Naive thymus-derived CD4-positive, alpha-beta T cell (primary cell): ENCODE results near the gene DNPH1. TPM values are rescaled to one million over a fixed set of nuclear protein-coding genes. Genes with fewer than 3 reads are reported as not detected.

ENCODE experiments used
- ATAC-seq: fragments of 150-1000 bp; cut with Tn5 transposase; 2 replicates; pipeline ENCODE4 v1.10.0; 2021; ENCODE audit warnings: mild to moderate bottlenecking, moderate library complexity
- CTCF ChIA-PET: fragments of 350-600 bp; sonication (Branson Sonifier 250); formaldehyde crosslinking; loops from one replicate; lab custom pipeline; 2021; ENCODE audit warnings: antibody characterized with exemption; lab: Charles Lee
- POLR2A ChIA-PET: fragments of 350-600 bp; sonication (Branson Sonifier 250); formaldehyde crosslinking; loops from one replicate; lab custom pipeline; 2021; ENCODE audit warnings: antibody characterized with exemption, inconsistent platforms; lab: Charles Lee
- DNase-seq, 9 donors: peaks; one replicate each; pipeline versions ENCODE4 v3.0.0 to v3.0.0-alpha.2; 2020 to 2022; ENCODE audit warnings: mixed read lengths in 1 of 9
- H3K27ac ChIP-seq: one replicate; pipeline ENCODE4 v1.7.0; 2013; ENCODE audit warnings: mild to moderate bottlenecking, low read depth, low read length, moderate library complexity
- H3K27me3 ChIP-seq, 2 donors: one replicate each; pipeline ENCODE4 v1.7.0; 2013; ENCODE audit warnings: low read length in 2 of 2, mild to moderate bottlenecking in 2 of 2, moderate library complexity in 2 of 2; ENCODE audit not compliant: control insufficient read depth in 2 of 2, insufficient read depth in 2 of 2
- H3K36me3 ChIP-seq, 3 experiments: 1 replicate in 2 of 3; 2 replicates in 1 of 3; pipeline ENCODE4 v1.7.0; 2013; ENCODE audit warnings: low read length in 3 of 3, mild to moderate bottlenecking in 3 of 3, moderate library complexity in 1 of 3; ENCODE audit not compliant: insufficient read depth in 3 of 3, control insufficient read depth in 2 of 3
- H3K4me1 ChIP-seq, 2 donors: one replicate each; pipeline ENCODE4 v1.7.0; 2013; ENCODE audit warnings: low read length in 2 of 2, mild to moderate bottlenecking in 2 of 2, moderate library complexity in 1 of 2; ENCODE audit not compliant: control insufficient read depth in 2 of 2, insufficient read depth in 2 of 2
- H3K4me3 ChIP-seq: 2 replicates; pipeline ENCODE4 v1.7.0; 2013; ENCODE audit warnings: mild to moderate bottlenecking, low read length
- H3K9me3 ChIP-seq, 3 experiments: 1 replicate in 2 of 3; 2 replicates in 1 of 3; pipeline ENCODE4 v1.7.0; 2013; ENCODE audit warnings: low read length in 3 of 3; ENCODE audit not compliant: control insufficient read depth in 2 of 3
- H3K27ac Mint-ChIP-seq, 9 donors: one replicate each; pipeline ENCODE4 v1.8.0; 2020 to 2022; ENCODE audit warnings: mixed read lengths in 9 of 9, mild to moderate bottlenecking in 8 of 9, moderate library complexity in 5 of 9, inconsistent platforms in 2 of 9
- H3K27me3 Mint-ChIP-seq, 5 donors: one replicate each; pipeline ENCODE4 v1.8.0; 2021 to 2022; ENCODE audit warnings: mixed read lengths in 5 of 5, mild to moderate bottlenecking in 1 of 5
- H3K36me3 Mint-ChIP-seq, 5 donors: one replicate each; pipeline ENCODE4 v1.8.0; 2020 to 2022; ENCODE audit warnings: mixed read lengths in 5 of 5, mild to moderate bottlenecking in 3 of 5, inconsistent platforms in 1 of 5
- H3K4me1 Mint-ChIP-seq, 7 donors: one replicate each; pipeline ENCODE4 v1.8.0; 2020 to 2022; ENCODE audit warnings: mixed read lengths in 7 of 7, mild to moderate bottlenecking in 3 of 7, inconsistent platforms in 1 of 7
- H3K4me3 Mint-ChIP-seq, 10 donors: one replicate each; pipeline ENCODE4 v1.8.0; 2020 to 2022; ENCODE audit warnings: mild to moderate bottlenecking in 10 of 10, mixed read lengths in 10 of 10, moderate library complexity in 6 of 10, inconsistent platforms in 2 of 10
- H3K9me3 Mint-ChIP-seq, 11 donors: one replicate each; pipeline ENCODE4 v1.8.0; 2020 to 2022; ENCODE audit warnings: mixed read lengths in 11 of 11, mild to moderate bottlenecking in 4 of 11, inconsistent platforms in 1 of 11, moderate library complexity in 1 of 11
- intact Hi-C, 2 donors: fragments of 100-400 bp; cut with micrococcal nuclease; formaldehyde crosslinking; loops; one replicate each; pipeline ENCODE4 v1.15.1; 2023
- polyA plus RNA-seq, 2 donors: library from polyadenylated mRNA; unstranded; fragments of 300-500 nt; fragmentation: Illumina TruSeq; gene quantifications; one replicate each; pipeline ENCODE4 v1.2.3, GENCODE V29; 2021
- total RNA-seq, 6 experiments: library from RNA in 5 of 6; stranded (reverse) in 5 of 6; gene quantifications; 1 replicate in 5 of 6; 2 replicates in 1 of 6; pipeline ENCODE4 v1.2.3 and lab custom pipeline; 2021 to 2026

Gene DNPH1
- total and polyA plus RNA-seq, 7 experiments from 2014 or later, result 25.4 to 141 (median 36.4) TPM

GRCh38 chr6:43265564-43265963 lies 36.3 kb upstream of the DNPH1 start:
- intact Hi-C loops, result loop anchor here in 1 of 2 donors (10.0 kb wide), 1 partner anchor 69 kb away; no protein-coding TSS in a partner anchor
- POLR2A ChIA-PET, result interaction anchor here (0.8 kb wide), 1 partner anchor 55 kb away, joined by 3 read pairs; no protein-coding TSS in a partner anchor
- CTCF ChIA-PET, result interaction anchor here (1.0 to 1.3 kb wide), 2 partner anchors 132 to 240 kb away, joined by 4 to 8 read pairs; no protein-coding TSS in a partner anchor
- H3K4me1 Mint-ChIP-seq, result peaks cover 0 to 25% (median 6%) of the 10 kb centered on the region in 7 donors
- no peak overlapping the region for H3K4me3 Mint-ChIP-seq
- Histone ChIP-seq H3K4me3 (no peak overlapping the region), H3K9me3 (no peaks in the 10 kb centered on the region), H3K27me3 (no peaks in the 10 kb centered on the region), H3K4me1 (no peaks in the 10 kb centered on the region), H3K27ac (no peak overlapping the region), H3K36me3 (no peaks in the 10 kb centered on the region)
- DNase-seq, result no peak
- no peak overlapping the region for H3K27ac Mint-ChIP-seq
- H3K9me3 Mint-ChIP-seq, result no peaks in the 10 kb centered on the region
- ATAC-seq, result no peak
- H3K27me3 Mint-ChIP-seq, result peaks cover 0 to 31% (median 4%) of the 10 kb centered on the region in 5 donors
- H3K36me3 Mint-ChIP-seq, result no peaks in the 10 kb centered on the region

GRCh38 chr6:43264599-43265145 lies 35.4 kb upstream of the DNPH1 start:
- Histone ChIP-seq H3K4me1 (no peaks in the 10 kb centered on the region), H3K27ac (no peak overlapping the region), H3K27me3 (no peaks in the 10 kb centered on the region), H3K4me3 (no peak overlapping the region), H3K9me3 (no peaks in the 10 kb centered on the region), H3K36me3 (no peaks in the 10 kb centered on the region)
- CTCF ChIA-PET, result interaction anchor here (1.1 to 1.3 kb wide), 2 partner anchors 233 to 241 kb away, joined by 3 to 8 read pairs; no protein-coding TSS in a partner anchor
- ATAC-seq (no peak), DNase-seq (no peak)
- Mint-ChIP-seq H3K4me3 (no peak overlapping the region), H3K27ac (no peak overlapping the region), H3K9me3 (no peaks in the 10 kb centered on the region), H3K27me3 (peaks cover 0 to 24% (median 4%) of the 10 kb centered on the region in 5 donors), H3K4me1 (peaks cover 0 to 18% (median 6%) of the 10 kb centered on the region in 7 donors), H3K36me3 (no peaks in the 10 kb centered on the region)
- POLR2A ChIA-PET, result interaction anchor here (0.8 kb wide), 1 partner anchor 55 kb away, joined by 3 read pairs; no protein-coding TSS in a partner anchor
- intact Hi-C loops, result loop anchor here (5.0 to 10.0 kb wide), 2 partner anchors 43 to 70 kb away; partner anchors contain the start of gene CRIP3 (in 1 of the 2)

DNA sequence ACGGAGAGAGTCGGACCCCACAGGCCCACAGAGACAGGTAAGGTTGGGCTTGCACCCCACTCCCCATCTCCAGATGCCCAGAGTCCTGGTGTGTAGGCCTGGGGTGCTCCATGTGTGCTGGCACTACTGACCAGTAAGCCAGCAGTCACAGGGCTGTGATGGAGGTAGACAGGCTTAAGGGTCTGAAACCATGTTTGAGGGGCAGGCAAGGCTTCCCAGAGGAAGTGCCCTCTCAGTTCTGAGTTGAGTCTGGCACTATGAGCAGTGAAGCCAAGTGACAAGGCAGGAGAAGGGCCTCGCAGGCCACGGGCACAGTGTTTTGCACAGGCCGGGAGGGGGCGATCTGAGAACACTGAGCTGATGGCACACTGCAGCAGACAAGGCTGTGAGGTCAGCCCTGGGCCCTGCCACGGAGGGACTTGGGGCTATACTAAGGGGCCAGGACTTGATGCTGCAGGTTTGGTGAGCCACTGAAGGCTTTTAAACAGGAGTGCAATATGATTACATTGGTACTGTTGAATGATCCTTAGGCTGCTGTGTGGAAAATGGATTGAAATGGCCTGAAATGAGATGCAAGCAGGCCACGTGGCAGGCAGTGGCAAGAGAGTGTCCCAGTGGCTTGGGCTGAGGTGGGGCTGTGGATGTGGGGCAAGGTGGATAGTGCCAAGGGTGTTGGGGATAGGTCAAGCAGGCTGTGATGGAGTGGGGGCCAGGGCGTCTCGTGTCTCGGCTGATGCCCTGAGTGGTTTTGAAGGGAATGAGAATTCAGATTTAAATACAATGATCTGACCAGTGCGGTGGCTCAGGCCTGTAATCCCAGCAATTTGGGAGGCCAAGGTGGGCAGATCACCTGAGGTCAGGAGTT lies 34.3 kb upstream of the DNPH1 start:
- H3K36me3 ChIP-seq, result no peaks in the 10 kb centered on the region
- no peaks in the 10 kb centered on the region for H3K9me3 Mint-ChIP-seq
- no peaks in the 10 kb centered on the region for H3K36me3 Mint-ChIP-seq
- ChIA-PET POLR2A (no interaction called here), CTCF (interaction anchor here (0.6 to 2.6 kb wide), 7 partner anchors 9 to 234 kb away, joined by 3 to 13 read pairs (median 3); no protein-coding TSS in a partner anchor)
- no peak overlapping the region for H3K27ac ChIP-seq
- ATAC-seq (peak; percentile 93), DNase-seq (peak; percentile 49 to 74 (median 66))
- peaks cover 0 to 17% (median 0%) of the 10 kb centered on the region in 7 donors for H3K4me1 Mint-ChIP-seq
- H3K27me3 Mint-ChIP-seq, result peaks cover 0 to 17% (median 0%) of the 10 kb centered on the region in 5 donors
- H3K4me3 ChIP-seq, result no peak overlapping the region
- H3K4me3 Mint-ChIP-seq, result peak overlapping the region in 1 of 10 donors; percentile 53
- no peaks in the 10 kb centered on the region for H3K4me1 ChIP-seq
- no peaks in the 10 kb centered on the region for H3K27me3 ChIP-seq
- intact Hi-C loops, result loop anchor here (1.0 to 10.0 kb wide), 7 partner anchors 44 to 243 kb away; partner anchors contain the start of gene CRIP3 (in 1 of the 2)
- H3K9me3 ChIP-seq, result no peaks in the 10 kb centered on the region
- H3K27ac Mint-ChIP-seq, result peak overlapping the region in 2 of 9 donors; percentile 4 to 43

DNA sequence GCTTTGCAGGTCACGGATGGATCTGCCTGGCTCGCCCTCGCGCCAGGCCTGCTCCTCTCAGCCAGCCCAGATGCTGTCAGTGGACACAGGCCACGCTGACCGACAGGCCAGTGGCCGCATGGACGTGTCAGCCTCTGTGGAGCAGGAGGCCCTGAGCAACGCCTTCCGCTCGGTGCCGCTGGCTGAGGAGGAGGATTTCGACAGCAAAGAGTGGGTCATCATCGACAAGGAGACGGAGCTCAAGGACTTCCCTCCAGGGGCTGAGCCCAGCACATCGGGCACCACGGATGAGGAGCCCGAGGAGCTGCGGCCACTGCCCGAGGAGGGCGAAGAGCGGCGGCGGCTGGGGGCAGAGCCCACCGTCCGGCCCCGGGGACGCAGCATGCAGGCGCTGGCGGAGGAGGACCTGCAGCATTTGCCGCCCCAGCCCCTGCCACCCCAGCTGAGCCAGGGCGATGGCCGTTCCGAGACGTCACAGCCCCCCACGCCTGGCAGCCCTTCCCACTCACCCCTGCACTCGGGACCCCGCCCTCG lies 33.6 kb upstream of the DNPH1 start:
- intact Hi-C loops, result loop anchor here (1.0 to 10.0 kb wide), 7 partner anchors 44 to 243 kb away; partner anchors contain the start of gene CRIP3 (in 1 of the 2)
- H3K27me3 ChIP-seq, result no peaks in the 10 kb centered on the region
- ChIA-PET POLR2A (no interaction called here), CTCF (interaction anchor here (1.0 to 2.6 kb wide), 5 partner anchors 9 to 232 kb away, joined by 3 to 13 read pairs (median 3); no protein-coding TSS in a partner anchor)
- no peaks in the 10 kb centered on the region for H3K9me3 Mint-ChIP-seq
- peaks cover 0 to 17% (median 0%) of the 10 kb centered on the region in 7 donors for H3K4me1 Mint-ChIP-seq
- H3K27ac ChIP-seq, result no peak overlapping the region
- H3K36me3 Mint-ChIP-seq, result no peaks in the 10 kb centered on the region
- H3K36me3 ChIP-seq, result no peaks in the 10 kb centered on the region
- no peak overlapping the region for H3K4me3 ChIP-seq
- no peak overlapping the region for H3K27ac Mint-ChIP-seq
- DNase-seq (no peak), ATAC-seq (no peak)
- H3K4me1 ChIP-seq, result no peaks in the 10 kb centered on the region
- peaks cover 0 to 10% (median 3%) of the 10 kb centered on the region in 5 donors for H3K27me3 Mint-ChIP-seq
- no peaks in the 10 kb centered on the region for H3K9me3 ChIP-seq
- H3K4me3 Mint-ChIP-seq, result no peak overlapping the region

DNA sequence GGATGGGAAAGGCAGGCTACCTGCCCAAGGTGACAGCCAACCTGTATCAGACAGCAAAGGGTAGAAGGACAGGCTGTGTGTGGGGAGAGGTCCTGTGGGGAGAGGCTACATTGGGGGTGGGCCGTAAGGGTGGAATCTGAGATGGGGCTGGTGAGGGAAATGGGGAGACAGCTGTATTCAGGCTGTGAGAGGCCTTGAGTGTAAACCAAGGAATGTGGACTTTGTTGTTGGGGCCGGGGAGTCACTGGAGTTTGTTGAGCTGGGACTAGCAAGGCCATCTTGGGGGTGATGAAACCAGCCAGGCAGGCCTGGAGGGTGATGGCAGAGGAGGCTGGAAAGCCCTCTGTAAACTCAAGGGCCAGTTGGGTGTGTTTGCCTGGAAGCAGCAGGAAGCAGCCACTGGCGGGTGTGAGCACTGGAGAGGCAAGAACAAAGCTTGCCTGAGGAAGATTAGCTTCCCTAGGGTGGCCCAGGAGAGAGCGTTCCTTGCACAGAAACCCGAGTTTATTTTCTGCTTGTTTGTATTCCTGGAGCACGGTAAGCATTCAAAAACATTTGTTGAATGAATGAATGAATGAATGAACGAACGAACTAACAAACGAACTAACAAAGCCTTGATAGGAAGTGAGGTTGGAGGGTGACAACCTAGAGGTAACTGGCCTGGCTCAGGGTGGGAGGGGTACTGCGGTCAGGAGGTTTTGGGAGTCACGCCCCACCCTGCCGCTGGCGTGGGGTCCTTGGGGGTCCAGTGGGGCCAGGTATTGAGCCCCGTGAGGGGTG lies 32.9 kb upstream of the DNPH1 start:
- H3K9me3 Mint-ChIP-seq, result no peaks in the 10 kb centered on the region
- no peaks in the 10 kb centered on the region for H3K4me1 ChIP-seq
- no peak overlapping the region for H3K4me3 Mint-ChIP-seq
- no peaks in the 10 kb centered on the region for H3K9me3 ChIP-seq
- DNase-seq (no peak), ATAC-seq (no peak)
- intact Hi-C loops, result loop anchor here (2.0 to 10.0 kb wide), 3 partner anchors 45 to 235 kb away; partner anchors contain the start of gene CRIP3 (in 1 of the 2)
- ChIA-PET POLR2A (no interaction called here), CTCF (interaction anchor here (0.6 to 2.6 kb wide), 4 partner anchors 122 to 243 kb away, joined by 3 to 13 read pairs (median 4); no protein-coding TSS in a partner anchor)
- no peaks in the 10 kb centered on the region for H3K36me3 ChIP-seq
- H3K27ac Mint-ChIP-seq, result peak overlapping the region in 3 of 9 donors; percentile 20 to 76 (median 45)
- no peak overlapping the region for H3K4me3 ChIP-seq
- H3K27me3 Mint-ChIP-seq, result peaks cover 0 to 9% (median 3%) of the 10 kb centered on the region in 5 donors
- H3K4me1 Mint-ChIP-seq, result peaks cover 0 to 17% (median 0%) of the 10 kb centered on the region in 7 donors
- H3K27me3 ChIP-seq, result no peaks in the 10 kb centered on the region
- H3K36me3 Mint-ChIP-seq, result no peaks in the 10 kb centered on the region
- H3K27ac ChIP-seq, result no peak overlapping the region
